NCI-H1694 treated with DMSO at 0.1 percent for 48 hours (cell line): ENCODE measurements around the gene AMBN.
"Not testable (repeated sequence)": the region's sequence is repeated elsewhere in the genome, so short reads cannot be mapped to it uniquely, and the experiment has no call there.

Experiments
- DNase-seq: peaks from one replicate; lab custom pipeline; 2025; lab: John Stamatoyannopoulos, UW

The AMBN gene

DNA sequence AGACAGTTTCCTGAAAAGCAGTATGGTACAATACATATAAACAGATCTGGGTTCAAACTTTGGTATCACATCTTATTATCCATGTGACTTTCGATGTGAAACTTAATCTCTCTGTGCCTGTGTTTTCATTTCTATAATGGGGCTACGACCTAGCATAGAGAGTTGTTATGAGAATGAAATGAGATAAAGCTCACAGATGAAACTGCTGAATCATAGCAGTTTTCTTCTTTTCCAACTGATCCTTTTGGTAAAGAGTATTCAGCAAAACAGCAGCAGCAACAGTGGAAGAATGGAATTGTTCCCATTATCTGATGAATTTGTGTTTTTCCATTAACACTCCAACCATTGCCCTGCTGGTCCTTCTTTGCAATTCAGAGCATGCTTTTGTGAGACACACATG, 16.3 kb downstream of the AMBN start:
- DNase-seq: no peak

DNA sequence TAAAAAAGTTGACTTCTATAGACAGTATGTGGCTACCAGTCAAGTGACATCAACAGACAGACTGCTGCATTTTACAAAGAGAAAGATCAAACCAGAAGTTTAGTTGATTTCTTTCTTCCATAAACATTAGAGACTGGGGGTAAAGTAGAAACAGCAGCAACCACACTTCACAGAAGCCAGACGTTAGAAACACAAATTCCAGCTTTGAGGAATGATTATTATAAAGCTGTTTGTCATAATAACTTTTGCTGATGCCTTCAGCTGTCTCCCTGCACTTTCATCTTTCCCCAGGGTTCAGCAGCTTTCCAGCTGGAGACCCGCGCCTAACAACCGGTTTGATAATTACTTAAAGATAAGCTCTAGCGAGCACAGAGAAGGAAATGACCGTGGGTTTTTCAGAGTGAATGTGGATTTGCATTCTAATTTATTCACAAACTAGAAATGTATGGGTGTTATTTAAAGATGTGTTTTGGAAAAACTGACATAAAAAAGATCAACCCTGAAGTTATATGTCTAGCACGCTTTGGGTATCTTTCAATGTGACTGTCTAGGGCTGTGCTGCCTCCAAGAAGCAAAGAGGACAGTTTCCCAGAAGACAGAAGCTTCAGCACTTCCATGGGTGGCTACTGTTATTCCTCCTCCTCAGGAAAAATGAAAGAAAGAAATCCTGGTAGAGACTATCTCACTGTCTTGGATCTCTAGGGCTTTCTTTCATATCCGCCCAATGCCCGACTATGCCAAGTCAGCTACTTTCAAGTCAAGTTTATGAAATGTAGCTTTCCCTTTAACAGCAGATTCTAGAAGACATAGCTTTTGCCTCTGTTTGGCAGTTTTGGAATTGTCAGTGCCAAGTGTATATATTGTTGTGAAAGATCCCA, 21.5 kb downstream of the AMBN start:
- DNase-seq: no peak

DNA sequence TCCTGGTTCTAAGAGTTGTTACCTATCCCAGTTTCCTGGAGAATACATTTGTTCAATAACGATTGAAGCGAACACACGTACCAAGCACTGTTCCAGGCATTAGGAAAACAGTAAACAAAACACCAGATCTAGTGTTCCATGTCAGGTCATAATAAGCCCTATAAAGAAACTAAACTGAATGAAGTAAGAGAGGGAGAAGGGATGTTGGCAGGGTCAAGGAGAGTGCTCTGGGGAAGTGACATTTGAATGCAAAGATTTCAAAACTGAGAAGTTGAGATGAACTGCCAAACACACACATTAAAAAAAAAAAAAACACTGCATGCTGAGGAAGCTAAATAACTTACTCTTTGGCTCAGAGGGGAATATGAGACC, 22.1 kb downstream of the AMBN start:
- DNase-seq: no peak

DNA sequence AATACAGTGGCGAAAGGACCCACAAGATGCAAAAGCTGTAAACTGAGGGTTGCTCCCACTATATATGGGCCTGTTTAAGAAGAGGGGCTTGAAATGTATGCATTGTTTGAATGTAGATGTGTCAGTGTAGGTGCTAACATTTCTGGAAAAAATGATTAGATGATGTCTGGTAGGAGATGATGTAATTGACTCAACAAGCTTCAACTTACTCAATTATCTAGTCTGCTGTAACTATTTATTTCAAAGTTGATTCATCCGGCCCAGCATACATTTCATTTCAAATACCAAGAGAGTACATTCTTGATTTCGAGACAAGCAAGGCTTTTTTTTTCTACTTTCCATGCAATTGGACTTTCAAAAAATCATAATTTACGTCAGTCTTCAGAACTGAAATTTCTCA, 27.2 kb downstream of the AMBN start:
- no peak for DNase-seq

DNA sequence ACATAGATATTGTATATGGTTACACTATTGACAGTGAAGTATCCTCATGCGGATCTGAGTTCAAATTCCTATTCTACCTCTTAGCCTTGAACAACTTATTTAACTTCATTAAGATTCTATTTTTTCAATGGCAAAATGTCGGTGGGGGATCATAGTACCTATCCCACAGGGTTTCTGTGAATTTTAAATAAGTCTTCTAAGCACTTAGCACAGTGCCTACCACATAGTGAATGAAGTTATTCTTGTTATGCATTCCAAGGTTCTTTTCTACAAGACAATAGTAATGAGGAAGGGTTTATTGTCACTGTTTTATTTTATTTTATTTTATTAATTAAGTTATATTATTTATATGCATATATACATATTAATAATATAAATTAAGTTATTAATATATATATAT, 27.7 kb downstream of the AMBN start:
- no peak for DNase-seq

DNA sequence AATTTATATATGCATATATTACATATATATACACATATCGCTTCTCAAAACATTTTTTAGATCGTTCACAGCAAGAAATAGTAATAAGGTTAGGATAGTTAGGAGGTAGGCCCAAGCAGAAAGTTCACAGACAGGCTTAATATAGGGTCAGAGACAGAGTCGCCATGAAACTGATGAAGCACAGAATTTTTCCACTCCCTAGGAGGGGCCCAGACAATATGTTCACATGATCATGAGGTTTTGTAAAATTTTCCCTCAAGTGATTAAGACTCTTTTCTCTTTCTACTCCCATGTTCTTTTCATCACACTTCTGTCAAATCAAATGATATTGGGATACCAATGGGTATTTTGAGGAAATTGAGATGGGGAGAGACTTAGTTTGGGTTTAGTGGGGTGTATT, 31.3 kb downstream of the AMBN start:
- no peak for DNase-seq

DNA sequence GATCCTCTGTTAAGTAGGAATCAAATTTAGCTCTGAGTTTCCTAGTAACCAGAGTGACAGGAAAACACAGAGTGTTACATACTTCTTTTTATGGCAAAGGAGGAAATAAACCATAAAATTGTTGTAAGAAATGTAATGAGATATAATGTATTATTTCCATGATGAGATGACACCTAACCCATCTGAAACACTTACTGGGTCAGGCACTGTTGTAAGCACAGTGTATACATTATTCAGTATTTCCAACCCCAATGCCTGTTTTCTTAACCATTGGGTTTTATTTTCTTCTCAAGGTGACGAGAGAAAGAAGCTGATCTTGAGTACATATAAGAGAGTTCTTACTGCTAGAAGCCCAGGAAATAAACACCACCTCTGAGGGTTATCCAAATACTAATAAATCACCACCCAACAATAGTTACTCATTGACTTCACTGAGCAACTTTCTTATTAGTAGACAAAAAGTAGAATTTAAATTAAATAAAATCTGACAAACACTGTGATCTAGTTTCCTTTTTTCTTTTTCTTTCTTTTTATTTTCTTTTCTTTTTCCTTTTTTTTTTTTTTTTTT, 32.3 kb downstream of the AMBN start:
- no peak for DNase-seq

DNA sequence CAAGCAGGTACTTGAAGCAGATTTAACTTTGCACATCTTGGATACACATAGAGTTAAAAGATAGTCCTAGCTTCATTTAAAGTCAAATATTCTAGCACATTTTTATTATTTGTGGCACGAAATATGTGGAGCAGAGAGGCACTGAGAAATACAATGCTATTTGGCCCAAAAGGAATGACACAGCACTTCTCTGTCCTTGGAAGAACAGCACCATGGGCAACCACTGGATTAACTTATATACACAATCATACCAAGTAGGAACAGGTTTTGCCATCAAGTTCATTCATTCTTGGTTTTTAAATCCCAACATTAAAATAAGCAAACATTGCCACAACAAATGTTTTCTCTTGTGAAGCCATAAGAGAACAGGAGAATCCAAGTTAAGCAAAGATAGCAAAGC, 35.6 kb downstream of the AMBN start:
- no peak for DNase-seq

DNA sequence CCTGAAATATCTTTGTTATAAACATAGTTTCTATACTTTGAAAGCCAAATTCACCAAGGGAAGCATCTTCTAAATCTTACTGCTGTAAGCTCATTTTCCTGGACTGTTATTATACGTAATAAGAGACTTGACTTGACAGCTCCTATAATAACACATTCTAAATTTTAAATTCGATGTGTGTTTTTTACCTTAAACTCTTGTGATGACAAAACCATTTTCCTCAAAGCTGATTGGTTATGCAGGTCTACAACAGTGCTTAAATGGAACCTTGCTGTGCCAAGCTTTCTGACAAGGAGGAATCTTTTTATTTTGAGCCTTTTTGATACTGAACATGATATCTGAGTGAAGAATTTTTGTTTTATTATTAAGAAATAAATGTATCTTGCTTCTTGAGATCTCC, 36.4 kb downstream of the AMBN start, which contains the start of gene ENAM:
TSS of gene ENAM (plus strand) at position 301 of the 400 bp plus-strand sequence. CDS start 757 bp downstream, outside the sequence.
- no peak for DNase-seq

DNA sequence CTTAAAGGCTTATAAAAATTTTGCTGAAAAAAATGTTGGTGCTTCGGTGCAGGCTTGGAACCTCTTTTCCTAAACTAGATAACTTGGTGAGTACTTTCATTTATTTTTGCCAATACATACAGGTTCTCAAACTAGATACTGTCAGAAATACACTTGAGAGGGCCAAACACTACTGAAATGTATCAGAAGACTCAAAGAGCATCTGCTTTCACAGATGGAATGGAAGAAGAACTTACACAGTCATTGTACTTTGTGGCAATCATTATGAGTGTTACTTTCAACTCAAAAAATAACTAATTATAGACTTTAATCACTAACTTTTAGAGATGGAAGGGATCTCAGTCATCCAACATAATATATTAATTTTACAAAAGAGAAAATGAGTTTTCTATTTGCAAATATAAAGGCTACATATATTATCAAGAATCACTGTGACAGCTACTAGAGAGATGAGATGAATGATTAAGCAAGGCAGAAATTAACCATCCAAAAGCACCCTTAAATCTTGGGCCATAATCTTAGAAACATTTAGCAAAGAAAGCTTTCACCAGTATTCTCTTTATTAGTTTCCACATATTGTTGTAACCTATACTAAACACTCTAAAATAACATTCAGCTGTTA, 37.5 kb downstream of the AMBN start:
- no peak for DNase-seq

DNA sequence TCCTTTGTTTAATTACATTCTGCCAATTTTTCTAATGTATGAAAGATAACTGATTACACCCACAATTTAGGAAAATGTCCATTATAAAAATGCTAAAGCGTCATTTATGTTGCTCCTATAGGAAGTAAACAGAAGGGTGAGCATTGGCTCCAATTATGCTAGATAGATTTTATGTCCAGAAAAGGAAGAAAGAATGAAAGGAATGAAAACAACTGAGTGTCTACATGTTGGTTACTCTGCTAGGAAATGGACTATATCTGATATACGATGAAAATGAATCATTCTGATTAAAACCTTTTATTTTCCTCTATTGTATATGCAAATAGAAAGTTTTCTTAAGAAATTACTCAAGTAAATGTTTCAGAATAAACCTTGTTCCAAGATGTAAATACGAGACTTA, 38.1 kb downstream of the AMBN start:
- no peak for DNase-seq

DNA sequence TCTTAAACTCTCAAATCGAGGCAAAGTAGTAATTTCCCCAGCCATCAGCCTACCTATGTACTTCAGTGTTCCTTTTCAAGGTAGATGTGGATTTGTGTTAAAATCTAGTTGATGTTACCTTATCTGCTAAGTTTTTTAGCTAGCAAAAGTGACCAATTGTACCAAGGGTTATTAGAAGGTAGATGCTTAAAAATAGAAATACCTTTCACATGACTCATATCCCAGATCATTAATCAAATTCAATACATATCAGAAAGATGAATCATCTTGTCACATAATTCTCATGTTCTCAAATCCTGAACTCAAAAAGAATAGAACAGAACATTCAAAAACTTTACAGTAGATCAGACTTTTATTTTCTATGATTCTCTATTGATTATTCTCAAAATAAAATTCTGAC, 40.0 kb downstream of the AMBN start:
- no peak for DNase-seq

DNA sequence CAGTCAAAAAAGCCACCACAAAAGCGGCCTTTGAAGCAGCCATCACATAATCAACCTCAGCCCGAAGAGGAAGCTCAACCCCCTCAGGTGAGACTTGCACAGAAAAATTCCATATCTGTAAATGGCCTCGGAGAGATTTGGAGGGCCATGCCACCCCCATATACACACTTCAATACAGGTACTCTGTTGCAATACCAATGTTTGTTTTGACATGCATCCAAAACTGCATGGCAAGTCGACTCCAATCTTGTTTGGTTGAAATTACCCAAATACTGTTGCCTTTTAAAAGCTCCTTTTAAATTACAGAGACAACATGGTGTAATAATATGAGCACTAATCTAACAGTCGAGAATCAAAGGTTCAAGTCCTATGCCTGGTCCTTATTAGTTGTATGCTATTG, 42.4 kb downstream of the AMBN start:
- DNase-seq: no peak

DNA sequence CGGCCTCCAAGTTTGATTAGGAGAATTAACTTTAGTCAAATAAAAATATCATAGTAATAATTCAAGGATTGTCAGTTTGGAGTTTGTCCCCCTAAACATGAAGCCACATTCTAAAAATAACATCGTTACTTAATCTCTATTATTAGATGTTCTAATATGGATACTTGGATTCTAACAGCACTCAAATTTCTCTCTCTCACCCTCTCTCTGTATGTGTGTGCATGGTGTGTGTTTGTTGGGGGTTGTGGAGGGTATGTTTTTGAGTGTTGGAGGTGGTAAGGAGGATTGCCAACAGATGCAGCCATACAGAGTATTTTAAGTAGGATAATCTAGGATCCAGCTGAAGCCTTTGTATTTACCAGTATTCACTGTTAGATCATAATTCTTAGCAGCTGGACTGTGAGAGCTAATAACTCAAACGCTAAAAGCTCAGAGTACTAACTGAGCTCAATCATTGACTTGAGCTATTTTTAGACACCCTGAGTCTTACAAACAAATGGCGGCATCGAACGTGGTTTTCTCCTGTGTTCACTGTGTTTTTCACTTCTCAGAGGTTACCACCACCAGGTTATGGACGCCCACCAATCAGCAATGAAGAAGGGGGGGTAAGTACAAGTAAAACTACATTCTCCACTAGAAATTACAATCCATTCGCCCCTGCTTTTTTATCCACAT, 45.3 kb downstream of the AMBN start:
- no peak for DNase-seq

DNA sequence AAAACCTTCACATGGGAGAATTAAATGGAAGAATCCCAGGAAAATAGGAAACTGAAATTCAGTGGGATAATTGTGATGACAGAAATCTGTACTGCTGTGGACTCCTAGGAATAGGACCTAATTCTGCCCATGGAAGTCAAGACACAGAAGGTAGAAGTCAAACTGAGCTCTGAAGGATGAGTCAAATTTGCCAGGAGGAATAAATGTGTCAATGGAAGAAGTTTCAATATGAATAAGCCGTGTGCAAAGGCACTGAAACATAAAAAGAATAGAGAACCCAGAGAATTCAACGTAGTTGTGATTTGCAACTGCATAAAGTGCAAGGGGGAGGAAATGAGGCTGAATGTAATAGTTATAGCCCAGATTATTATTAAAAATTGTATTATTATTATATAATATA, 48.1 kb downstream of the AMBN start:
- DNase-seq: no peak

DNA sequence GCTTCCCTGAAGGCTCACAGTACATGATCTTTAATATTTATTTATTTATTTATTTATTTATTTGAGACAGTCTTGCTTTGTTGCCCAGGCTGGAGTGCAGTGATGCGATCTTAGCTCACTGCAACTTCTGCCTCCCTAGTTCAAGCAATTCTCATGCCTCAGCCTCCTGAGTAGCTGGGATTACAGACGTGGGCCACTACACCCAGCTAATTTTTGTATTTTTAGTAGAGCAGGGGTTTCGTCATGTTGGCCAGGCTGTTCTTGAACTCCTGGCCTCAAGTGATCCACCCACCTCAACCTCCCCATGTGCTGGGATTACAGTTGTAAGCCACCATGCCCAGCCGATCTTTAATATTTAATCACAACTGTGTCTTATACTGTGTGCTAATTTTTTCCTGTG, 58.7 kb downstream of the AMBN start:
- not testable (repeated sequence) for DNase-seq

DNA sequence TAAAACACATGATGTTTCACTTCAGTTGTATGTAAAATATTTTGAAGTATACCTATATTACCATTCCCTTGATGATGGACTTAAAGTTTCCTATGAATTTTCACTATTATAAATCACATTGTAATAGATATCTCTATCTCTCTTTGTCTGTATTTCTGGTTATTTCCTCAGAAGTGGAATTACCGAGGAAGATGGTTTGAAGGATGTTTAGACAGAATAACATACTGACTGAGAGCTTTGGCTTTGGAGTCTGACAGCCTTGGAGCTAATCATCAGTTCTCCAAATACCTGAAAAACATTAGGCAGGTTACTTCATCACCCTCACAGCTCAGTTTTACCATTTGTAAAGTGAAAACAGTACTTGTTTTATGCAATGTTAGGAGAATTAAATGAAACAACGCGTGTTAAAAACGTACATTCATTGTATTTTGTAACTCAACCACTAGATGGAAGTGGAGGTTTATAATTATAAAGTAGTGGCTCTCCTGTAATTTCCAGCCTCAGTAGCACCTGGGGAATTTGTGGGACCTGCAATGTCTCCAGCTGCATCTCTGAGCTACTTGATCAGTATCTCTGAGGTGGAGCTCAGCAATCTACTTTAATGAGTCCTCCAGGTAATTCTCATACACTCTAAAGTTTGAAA, 59.9 kb downstream of the AMBN start:
- peak; percentile 32 for DNase-seq

DNA sequence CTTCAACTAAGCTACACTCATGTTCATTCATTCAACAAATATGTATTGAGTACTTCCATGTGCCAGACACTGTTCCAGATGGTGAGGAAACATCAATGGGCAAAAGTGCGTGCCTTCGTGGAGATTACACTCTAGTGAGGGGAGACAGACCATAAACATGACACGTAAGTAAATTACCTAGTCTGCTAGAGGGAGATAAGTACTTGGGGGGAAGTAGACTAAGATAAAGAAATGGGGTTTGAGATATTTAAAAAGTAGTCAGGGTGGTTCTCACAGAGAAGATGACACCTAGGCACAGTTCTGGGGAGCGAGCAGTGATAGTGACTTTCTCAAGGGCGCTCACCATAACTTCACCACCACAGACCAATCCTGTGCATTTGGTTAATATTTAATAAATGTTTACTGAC, 62.6 kb downstream of the AMBN start:
- DNase-seq: no peak
